Epithelial cell of proximal tubule (primary cell): ENCODE results near the gene R3HDM2. TPM values are rescaled to one million over a fixed set of nuclear protein-coding genes. Genes with fewer than 3 reads are reported as not detected.
"Not testable (repeated sequence)": the region's sequence is repeated elsewhere in the genome, so short reads cannot be mapped to it uniquely, and the experiment has no call there.

Experiments
- DNase-seq: peaks from one replicate; pipeline ENCODE4 v3.0.0-alpha.2; 2011; ENCODE audit warnings: low read depth
- H3K4me3 ChIP-seq: 2 replicates; pipeline ENCODE4 v1.5.1; 2011; ENCODE audit warnings: low read depth, mild to moderate bottlenecking, low read length
- total RNA-seq: library from RNA; depleted of rRNA; stranded (reverse); fragments of >200 nt; gene quantifications from 2 replicates; pipeline ENCODE4 v1.2.3, GENCODE V29; 2015
- TF ChIP-seq, protein P1 (sequence below): conservative IDR thresholded peaks from 2 replicates; pipeline ENCODE4 v1.5.1; 2012; ENCODE audit warnings: low read depth, mild to moderate bottlenecking, low read length

Gene R3HDM2
- total RNA-seq, 1 donor from 2014 or later, result 12.5 TPM

GRCh38 chr12:57367121-57367520, 63.7 kb downstream of the R3HDM2 start:
- TF ChIP-seq, protein P1, sequence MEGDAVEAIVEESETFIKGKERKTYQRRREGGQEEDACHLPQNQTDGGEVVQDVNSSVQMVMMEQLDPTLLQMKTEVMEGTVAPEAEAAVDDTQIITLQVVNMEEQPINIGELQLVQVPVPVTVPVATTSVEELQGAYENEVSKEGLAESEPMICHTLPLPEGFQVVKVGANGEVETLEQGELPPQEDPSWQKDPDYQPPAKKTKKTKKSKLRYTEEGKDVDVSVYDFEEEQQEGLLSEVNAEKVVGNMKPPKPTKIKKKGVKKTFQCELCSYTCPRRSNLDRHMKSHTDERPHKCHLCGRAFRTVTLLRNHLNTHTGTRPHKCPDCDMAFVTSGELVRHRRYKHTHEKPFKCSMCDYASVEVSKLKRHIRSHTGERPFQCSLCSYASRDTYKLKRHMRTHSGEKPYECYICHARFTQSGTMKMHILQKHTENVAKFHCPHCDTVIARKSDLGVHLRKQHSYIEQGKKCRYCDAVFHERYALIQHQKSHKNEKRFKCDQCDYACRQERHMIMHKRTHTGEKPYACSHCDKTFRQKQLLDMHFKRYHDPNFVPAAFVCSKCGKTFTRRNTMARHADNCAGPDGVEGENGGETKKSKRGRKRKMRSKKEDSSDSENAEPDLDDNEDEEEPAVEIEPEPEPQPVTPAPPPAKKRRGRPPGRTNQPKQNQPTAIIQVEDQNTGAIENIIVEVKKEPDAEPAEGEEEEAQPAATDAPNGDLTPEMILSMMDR, result no peak
- DNase-seq, result peak; percentile 30
- no peak overlapping the region for H3K4me3 ChIP-seq

GRCh38 chr12:57366315-57366714, 64.5 kb downstream of the R3HDM2 start:
- no peak overlapping the region for H3K4me3 ChIP-seq
- TF ChIP-seq, protein P1, result no peak
- no peak for DNase-seq

- DNase-seq, result not testable (repeated sequence)
Measured at GRCh38 chr12:57364156-57364555, 66.7 kb downstream of the R3HDM2 start.

GRCh38 chr12:57360468-57360867, 70.4 kb downstream of the R3HDM2 start:
- TF ChIP-seq, protein P1, result no peak
- DNase-seq, result no peak

More at GRCh38 chr12:57364156-57364555, 66.7 kb downstream of the R3HDM2 start:
- H3K4me3 ChIP-seq, result not testable (repeated sequence)

DNA sequence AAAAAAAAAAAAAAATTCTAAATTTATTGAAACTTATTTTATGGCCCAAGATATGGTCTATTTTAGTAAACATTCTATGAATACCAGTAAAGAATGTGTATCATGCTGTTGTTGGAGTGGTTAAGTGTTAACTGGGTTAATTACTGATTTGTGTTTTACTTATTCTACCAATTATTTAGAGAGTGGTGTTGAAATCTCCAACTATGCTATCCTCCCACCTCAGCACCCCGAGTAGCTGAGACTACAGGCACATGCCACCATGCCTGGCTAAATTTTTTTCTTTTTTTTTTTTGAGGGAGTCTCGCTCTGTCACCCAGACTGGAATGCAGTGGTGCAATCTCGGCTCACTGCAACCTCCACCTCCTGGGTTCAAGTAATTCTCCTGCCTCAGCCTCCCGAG, 72.2 kb downstream of the R3HDM2 start:
- TF ChIP-seq, protein P1, result no peak
- no peak overlapping the region for H3K4me3 ChIP-seq
- peak; percentile 44 for DNase-seq

More at GRCh38 chr12:57360468-57360867, 70.4 kb downstream of the R3HDM2 start:
- H3K4me3 ChIP-seq, result no peak overlapping the region

GRCh38 chr12:57355734-57356133, 75.1 kb downstream of the R3HDM2 start:
- TF ChIP-seq, protein P1, result no peak
- no peak for DNase-seq
- no peak overlapping the region for H3K4me3 ChIP-seq

DNA sequence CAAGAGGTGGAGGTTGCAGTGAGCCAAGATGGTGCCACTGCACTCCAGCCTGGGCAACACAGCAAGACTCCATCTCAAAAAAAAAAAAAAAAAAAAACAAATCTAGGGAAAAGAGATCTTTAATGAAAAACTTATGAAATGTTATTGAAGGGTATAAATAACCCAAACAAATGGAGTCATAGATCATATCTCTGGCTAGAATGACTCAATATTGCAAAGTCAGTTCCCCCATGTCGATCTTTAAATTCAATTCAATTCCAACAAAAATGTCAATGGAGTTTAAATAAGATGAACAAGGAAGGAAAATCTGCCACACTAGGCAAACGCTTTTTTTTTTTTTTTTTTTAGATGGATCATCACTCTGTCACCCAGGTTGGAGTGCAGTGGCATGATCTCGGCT, 78.7 kb downstream of the R3HDM2 start:
- no peak overlapping the region for H3K4me3 ChIP-seq
- TF ChIP-seq, protein P1, result no peak
- DNase-seq, result no peak
